NCI-H1694 treated with DMSO at 0.1 percent for 48 hours (cell line): ENCODE measurements around the gene KDM4B.

Source experiments
- DNase-seq: peaks from one replicate; lab custom pipeline; 2025; lab: John Stamatoyannopoulos, UW

The KDM4B gene

GRCh38 chr19:5070930-5071329 lies 102.0 kb downstream of the KDM4B start:
- no peak for DNase-seq

DNA sequence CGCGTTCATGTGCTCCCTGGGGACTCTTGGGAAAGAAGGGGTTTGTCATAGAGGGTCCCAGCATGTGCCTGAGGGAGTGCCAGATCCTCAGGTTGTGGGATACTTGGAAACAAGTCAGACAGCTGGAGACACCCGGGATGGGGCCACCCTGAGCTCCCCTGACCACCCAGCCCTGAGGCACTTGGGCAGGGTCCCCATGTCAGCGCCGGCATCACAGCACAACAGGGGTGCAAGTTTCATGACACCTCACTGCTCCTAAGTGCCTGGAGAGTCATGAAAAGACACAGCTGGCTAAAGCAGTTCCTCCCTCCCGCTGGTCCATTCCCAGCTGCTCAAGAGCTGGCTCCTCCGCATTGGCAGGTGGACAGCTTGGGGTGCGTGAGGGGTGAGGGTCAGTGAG lies 102.7 kb downstream of the KDM4B start:
- DNase-seq, result no peak

DNA sequence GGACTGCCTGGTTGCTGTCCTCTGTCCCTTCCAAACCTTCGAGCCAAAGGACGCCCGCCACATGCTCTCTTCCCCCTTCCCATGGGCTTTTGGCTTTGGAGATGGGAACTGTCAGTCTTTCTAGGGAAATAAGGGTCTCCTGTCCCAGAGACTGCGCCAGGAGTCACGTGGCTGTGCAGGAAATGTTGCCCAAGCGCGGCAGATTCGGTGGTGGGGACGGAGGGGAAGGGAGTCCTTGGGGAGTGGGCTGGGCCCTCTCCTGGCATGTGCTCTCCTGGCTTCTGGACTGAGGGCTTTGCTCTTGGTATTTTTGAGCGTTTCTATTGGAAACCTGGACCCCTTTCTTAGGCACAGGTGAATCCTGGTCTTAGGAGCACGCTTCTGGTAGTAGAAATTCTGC lies 103.2 kb downstream of the KDM4B start:
- DNase-seq, result no peak

DNA sequence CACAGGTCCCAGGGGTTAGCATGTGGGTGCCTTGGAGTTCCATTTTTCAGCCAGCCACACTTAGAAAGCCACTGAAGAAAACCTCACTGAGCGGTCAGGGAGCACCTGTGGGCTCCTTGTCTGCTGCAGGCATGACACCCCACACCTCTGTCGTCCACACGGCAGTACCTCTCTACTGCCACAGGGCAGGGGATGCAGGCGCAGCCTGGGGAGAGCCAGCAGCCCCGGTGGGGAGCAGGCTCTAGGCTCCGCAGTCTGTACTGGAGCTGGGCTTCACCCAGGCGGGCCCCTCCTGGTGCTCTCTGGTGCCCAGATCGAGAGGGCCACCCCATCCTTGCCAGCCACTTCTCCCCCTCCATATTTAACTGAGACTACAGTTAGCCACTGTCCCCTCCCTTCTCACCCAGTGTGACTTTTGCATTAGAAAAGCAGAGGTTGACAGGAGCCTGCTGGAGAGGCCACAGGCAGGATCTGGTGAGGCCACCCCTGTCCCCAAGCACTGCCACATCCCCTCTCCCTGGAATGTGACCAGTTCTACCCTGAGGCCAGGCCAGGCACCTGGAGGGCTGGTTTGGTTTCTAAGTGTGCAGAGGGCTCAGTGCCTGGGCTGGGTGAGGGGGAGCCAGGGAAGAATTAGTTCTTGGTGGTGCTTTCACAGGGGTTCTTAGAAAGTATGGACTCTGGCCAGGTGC lies 104.4 kb downstream of the KDM4B start:
- DNase-seq, result no peak

DNA sequence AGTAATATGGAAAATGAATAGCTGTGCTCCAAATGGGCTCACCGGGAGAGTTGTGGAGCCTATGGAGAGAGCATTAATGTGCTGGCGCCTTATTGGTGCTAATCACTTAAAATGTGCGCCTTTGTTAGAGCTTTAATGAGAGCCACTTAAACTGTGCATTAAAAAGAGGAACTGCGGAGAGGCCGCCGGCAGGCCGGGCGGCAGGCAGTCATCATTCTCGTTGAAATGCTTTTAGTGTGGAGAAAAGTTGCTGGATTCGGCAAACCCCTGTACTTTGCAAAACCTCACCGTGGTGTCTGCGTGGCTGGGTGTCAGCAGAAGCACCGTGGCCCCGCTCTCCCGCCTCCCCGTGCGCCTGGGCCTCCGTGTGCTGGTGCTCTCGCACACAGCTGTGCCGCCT lies 105.5 kb downstream of the KDM4B start:
- no peak for DNase-seq

DNA sequence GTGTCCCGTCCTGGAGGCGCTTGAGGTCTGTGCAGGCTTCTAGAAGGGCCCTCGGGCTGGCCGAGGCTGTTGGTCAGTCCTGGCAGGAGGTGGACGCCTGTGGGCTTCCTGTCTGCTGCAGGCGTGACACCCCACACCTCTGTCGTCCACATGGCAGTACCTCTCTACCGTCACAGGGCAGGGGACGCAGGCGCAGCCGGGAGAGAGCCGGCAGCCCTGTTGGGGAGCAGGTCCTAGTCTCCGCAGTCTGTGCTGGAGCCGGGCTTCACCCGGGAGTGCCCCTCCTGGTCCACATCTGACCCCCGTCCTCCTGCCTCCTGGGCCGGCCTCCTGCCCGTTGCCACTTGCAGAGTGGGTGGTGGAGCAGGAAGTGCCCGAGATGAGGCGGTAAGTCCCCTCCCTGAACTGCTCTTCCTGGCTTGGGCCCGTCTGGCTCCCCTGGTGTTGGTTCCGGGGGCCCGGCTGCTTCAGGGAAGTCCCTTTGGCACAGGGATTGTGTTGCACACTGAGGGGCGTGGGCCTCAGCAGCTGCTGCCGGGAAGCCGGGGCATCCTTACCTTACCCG lies 106.0 kb downstream of the KDM4B start:
- no peak for DNase-seq

GRCh38 chr19:5075597-5075996 lies 106.7 kb downstream of the KDM4B start:
- DNase-seq, result no peak

GRCh38 chr19:5076440-5077208 lies 107.7 kb downstream of the KDM4B start:
- no peak for DNase-seq

DNA sequence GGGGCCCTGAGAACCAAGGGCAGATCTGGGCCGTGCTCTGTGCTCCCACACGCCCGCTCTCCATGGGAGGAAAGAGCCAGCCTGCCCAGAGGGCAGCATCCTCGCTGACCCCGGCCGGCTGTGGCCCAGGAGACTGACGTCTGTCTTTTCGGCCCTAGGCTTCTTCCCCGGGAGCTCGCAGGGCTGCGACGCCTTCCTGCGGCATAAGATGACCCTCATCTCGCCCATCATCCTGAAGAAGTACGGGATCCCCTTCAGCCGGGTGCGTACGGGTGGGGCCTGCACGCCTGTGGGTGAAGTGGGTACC lies 108.2 kb downstream of the KDM4B start:
- DNase-seq, result no peak

DNA sequence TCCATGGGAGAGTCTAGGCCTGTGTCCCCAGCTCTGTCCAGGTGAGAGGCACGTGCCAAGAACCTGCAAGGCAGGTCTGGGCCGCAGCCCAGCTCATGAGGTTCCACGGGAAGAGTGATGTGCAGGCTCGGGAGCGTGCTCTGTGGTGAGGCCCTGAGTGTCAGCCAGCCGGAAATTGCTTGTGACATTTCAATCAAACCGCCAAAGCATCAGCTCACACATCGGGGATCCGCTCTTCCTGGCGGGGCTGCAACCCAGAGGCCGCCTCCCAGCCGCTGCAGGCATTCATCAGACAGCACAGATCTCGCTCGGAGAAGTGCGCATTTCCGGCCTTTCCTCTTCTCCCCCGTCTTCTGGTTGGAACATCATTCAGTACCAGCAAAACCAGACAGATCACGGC lies 109.3 kb downstream of the KDM4B start:
- no peak for DNase-seq

DNA sequence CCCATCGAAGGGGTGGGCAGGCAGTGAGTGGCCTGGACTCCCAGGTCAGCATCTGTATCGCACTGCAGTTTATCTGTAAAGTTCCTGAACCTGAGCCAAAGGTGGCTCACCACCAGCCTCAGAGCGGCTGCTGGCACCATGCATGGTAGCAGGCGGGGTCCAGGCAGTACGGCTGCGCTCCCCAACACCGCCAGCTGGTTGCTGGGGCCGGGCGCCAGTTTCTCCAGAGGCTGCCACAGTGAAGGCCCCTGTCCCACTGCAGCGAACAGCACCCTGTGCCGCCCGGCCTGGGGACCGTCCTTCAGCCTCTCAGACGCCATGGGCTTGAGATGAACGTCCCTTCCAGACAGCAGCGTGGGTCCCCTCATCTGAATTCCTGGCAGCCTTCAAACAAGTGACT lies 109.8 kb downstream of the KDM4B start:
- DNase-seq, result peak; percentile 13

DNA sequence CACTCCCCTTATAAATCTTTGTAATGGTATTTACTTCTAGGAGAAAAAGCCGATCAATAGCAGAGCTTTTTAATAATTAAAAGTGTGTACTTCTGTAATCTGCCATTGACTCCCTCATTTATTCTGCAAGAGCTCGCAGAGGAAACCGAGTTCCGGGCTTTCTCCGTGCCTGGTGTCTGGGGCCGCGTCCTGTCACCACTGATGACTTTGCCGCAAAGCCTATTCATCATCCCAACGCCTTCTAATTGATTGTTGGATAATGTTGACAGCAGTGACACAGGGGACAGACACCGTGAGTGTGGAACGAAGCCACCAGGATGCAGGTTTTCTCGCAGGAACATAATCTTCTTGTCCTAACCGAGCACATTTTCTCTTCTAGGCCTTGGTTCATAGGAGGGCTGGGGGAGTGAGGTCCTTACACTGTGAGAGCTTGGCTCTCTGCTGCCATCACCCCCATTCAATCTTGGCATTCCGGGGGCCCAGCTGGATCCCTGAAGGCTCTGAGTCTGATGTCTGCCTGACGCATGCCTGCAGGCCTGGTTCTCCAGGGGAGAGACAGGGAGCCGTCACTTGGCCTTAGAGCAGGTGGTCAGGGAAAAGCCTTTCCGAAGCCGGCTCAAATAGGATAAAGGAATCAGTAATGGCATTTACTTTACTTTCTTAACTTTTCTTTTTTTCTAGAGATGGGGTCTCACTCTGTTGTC lies 110.3 kb downstream of the KDM4B start:
- DNase-seq, result no peak

GRCh38 chr19:5080030-5080654 lies 111.2 kb downstream of the KDM4B start:
- DNase-seq, result peak; percentile 68

- no peak for DNase-seq
These were observed 111.9 kb downstream of the KDM4B start for GRCh38 chr19:5080809-5081208.

DNA sequence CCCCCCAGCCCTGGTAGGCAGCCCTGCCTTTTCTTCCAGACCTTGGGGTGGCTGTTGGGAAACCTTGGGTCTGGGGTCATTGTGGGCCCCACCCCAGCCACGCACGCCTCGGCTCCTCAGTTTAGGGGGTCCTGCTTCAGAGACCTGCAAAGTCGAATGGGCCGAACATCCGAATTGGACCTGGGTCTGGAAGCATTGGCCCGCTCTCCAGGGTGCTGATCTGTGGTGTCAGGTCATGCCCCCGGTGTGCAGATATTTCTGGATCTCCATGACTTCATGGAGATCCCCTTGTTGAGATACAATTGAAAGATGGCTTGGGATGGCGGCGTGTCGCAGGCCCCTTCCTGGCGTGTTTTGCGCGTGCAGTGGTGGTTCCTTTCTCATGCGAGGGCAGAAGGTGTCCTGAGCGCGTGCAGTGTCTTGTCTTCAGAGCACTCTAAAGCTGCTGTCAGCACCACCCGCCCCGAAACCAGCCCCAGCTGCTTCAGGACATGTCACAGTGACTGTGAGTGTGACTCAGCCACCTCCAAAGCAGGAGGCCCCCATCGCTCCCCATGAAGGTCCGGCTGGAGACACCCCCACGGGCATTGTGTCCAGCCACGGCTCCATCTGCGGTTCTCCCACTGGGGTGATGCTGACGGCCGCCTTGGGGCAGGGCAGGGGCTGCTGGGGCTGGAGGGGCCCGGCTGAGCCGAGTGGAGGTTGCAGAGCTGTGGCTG lies 112.7 kb downstream of the KDM4B start:
- DNase-seq, result no peak

GRCh38 chr19:5083547-5083965 lies 114.6 kb downstream of the KDM4B start:
- no peak for DNase-seq

DNA sequence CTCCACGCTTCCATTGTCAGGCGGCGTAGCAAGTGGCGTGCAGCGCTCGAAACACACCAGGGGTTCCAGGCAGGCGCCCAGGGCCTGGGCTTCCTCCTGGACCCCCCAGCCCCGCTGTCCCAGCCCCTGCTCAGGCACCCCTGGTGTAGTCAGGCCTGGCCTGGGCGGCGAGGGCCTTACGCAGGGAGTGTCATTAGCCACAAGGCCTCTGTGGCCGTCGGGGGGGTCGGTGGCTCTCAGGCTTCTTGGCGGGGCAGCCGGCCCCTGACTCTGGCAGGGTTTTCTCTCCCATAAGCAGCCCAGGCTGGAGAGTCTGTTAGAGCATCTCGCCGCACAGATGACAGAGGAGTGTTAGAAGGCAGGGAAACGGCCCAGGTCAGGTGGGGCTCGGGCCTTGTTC lies 116.7 kb downstream of the KDM4B start:
- DNase-seq, result no peak

- no peak for DNase-seq
These were observed 117.3 kb downstream of the KDM4B start for GRCh38 chr19:5086230-5086629.

DNA sequence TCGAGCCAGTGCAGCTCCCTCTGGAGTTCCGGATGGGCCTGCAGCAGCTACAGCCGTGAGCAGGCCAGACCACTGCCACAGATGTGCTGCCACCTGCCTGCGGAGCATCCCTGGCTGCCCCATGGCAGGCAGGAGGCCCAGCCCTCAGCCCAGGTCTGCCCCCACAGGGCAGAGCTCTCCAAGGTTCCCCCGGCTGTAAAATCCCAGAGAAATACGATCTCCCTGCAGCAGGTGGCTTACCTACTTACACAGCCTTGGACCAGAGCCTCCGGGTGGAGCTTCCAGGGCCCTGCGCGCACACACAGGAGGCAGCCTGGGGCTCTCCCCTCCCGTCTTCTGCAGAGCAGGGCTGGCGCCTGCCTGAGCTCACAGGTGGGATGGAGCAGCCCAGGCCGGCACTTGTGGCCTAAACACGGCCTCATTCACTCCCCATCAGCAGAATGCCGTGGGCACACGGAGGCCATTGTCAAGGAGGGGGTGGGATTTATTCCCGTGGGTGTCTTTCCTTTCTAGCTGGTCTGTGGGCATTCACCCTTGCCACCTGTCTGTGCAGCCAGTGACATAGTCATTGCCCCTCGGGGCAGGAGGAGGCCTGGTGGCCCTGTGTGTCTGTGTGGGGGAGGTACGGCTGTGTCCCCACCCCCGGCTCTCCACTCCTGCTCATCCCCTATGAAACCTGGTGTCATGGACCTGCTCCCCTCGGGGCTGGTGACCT lies 118.0 kb downstream of the KDM4B start:
- no peak for DNase-seq

GRCh38 chr19:5089283-5089682 lies 120.4 kb downstream of the KDM4B start:
- DNase-seq, result no peak

DNA sequence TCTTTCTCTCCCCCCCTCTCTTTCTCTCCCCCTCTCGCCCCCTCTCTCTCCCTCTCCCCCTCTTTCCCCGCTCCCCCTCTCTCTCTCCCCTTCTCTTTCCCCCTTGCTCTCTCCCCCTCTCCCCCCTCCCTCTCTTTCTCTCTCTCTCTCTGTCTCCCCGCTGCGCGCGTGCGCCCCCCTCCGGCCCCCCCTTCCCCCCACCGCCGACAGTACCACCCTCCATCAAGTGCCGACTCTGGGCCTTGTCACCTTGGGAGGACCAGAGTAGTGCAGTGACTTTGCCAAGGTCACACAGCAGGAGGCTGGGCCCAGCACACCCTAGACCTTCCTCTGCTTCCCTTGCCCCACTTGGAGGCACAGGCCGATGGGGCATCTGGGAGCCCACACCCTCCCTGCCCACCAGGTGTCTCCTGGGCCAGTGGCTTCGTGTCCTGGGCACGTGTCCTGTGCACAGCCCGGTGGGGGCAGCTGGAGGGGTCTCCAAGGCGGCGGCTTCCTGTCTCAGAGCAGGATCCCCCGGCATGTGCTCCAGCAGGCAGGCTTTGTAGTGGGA lies 121.6 kb downstream of the KDM4B start:
- DNase-seq, result no peak
